Measurements from ENCODE around the gene MIPOL1. TPM values are rescaled to one million over a fixed set of nuclear protein-coding genes. Genes with fewer than 3 reads are reported as not detected.
A peak's percentile ranks its signal among the peaks of the same experiment; 100 is the strongest.

Gene MIPOL1
- total RNA-seq, 1 donor from 2014 or later = 18.4 TPM

DNA sequence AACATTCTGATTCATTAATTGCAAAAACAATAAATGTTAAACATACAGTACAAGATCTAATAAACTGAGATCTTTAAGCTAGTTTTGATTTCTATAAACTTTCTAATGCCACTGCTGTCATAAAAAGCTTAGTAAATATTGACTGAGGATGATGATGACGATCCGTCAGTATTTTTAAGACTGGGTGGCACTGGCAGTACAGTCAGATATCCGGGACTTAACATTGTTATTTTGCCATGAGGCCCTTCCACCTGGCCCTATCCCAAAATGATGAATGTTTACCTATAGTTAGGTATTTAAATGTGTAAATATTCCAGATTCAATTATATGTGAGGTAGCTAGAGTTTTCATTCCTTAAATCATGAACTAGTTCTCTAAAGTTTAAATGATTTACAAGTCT lies 238.8 kb downstream of the MIPOL1 start:
- Histone ChIP-seq H3K4me3 (no peak overlapping the region), H3K4me1 (peaks cover 10% of the 10 kb centered on the region), H3K9ac (no peak overlapping the region), H3K36me3 (no peaks in the 10 kb centered on the region), H2AFZ (replicated peaks) (no peak overlapping the region), H3K27ac (no peak overlapping the region), H3K27me3 (no peaks in the 10 kb centered on the region), H3K9me3 (ENCODE audit: low read depth) (no peaks in the 10 kb centered on the region), H3K79me2 (ENCODE audit: low read depth) (no peaks in the 10 kb centered on the region), H4K20me1 (ENCODE audit: low read depth) (no peaks in the 10 kb centered on the region), H3K4me2 (no peak overlapping the region), H3F3A (ENCODE audit: low read depth) (no peaks in the 10 kb centered on the region)
- Mint-ChIP-seq H3K9me3 (no peaks in the 10 kb centered on the region), H3K4me3 (no peak overlapping the region), H3K27ac (no peak overlapping the region), H3K27me3 (ENCODE audit: insufficient read depth, low read depth) (no peaks in the 10 kb centered on the region), H3K4me1 (peaks cover 6% of the 10 kb centered on the region), H3K36me3 (no peaks in the 10 kb centered on the region)
- TF ChIP-seq EZH2phosphoT487 (IDR thresholded peaks at IDR 0.05) (no peak), EZH2 (IDR thresholded peaks at IDR 0.05) (no peak)
- TF ChIP-seq, protein P1, sequence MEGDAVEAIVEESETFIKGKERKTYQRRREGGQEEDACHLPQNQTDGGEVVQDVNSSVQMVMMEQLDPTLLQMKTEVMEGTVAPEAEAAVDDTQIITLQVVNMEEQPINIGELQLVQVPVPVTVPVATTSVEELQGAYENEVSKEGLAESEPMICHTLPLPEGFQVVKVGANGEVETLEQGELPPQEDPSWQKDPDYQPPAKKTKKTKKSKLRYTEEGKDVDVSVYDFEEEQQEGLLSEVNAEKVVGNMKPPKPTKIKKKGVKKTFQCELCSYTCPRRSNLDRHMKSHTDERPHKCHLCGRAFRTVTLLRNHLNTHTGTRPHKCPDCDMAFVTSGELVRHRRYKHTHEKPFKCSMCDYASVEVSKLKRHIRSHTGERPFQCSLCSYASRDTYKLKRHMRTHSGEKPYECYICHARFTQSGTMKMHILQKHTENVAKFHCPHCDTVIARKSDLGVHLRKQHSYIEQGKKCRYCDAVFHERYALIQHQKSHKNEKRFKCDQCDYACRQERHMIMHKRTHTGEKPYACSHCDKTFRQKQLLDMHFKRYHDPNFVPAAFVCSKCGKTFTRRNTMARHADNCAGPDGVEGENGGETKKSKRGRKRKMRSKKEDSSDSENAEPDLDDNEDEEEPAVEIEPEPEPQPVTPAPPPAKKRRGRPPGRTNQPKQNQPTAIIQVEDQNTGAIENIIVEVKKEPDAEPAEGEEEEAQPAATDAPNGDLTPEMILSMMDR (IDR thresholded peaks at IDR 0.05) = no peak
- no peak for DNase-seq (ENCODE audit: low spot score)

DNA sequence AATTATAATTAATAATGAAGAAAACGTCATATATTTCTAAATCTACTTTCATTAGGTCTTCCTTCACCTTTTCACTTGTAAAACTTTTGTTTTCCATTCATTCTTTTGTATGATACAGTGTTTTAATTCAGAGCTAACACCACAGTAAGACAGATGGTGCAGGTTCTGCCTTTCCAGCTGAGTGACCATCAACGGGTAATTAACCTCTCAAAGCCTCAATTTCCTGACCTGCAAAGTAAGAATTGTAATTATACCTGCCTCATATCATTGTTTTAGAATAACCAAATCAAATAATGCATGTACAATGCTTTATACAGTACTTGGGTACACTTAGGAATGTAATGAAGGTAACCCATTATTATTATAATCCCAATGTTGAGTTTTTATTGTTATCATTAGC lies 239.8 kb downstream of the MIPOL1 start:
- no peaks in the 10 kb centered on the region for H3K36me3 Mint-ChIP-seq
- no peak overlapping the region for H3K27ac Mint-ChIP-seq
- no peaks in the 10 kb centered on the region for H3K27me3 Mint-ChIP-seq (ENCODE audit: insufficient read depth, low read depth)

DNA sequence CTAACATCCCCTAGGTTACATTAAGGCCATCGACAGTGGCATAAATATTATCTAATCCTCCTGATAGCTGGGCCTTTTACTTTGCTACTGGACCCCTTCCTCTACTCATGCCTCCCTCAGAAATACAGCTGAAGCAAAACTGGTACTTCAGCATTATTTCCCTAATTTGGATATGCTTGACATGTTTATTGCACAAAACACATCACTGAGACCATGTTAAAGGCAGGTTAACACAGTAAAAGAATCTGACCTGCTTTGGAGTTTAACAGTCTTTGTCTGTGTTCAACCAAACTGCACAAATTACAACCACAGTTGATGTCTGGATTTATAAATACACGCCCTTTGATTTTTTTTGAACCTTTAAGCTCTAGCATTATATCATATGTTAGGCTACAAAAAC lies 240.7 kb downstream of the MIPOL1 start:
- Histone ChIP-seq H3K27ac (no peak overlapping the region), H3F3A (ENCODE audit: low read depth) (no peaks in the 10 kb centered on the region), H3K36me3 (no peaks in the 10 kb centered on the region), H3K4me2 (no peak overlapping the region), H3K27me3 (no peaks in the 10 kb centered on the region), H3K9me3 (ENCODE audit: low read depth) (no peaks in the 10 kb centered on the region), H4K20me1 (ENCODE audit: low read depth) (no peaks in the 10 kb centered on the region), H2AFZ (replicated peaks) (no peak overlapping the region), H3K4me1 (peaks cover 10% of the 10 kb centered on the region), H3K9ac (no peak overlapping the region), H3K4me3 (no peak overlapping the region), H3K79me2 (ENCODE audit: low read depth) (no peaks in the 10 kb centered on the region)
- Mint-ChIP-seq H3K36me3 (no peaks in the 10 kb centered on the region), H3K27ac (no peak overlapping the region), H3K4me3 (no peak overlapping the region), H3K27me3 (ENCODE audit: insufficient read depth, low read depth) (no peaks in the 10 kb centered on the region), H3K9me3 (no peaks in the 10 kb centered on the region), H3K4me1 (peaks cover 6% of the 10 kb centered on the region)
- TF ChIP-seq EZH2 (IDR thresholded peaks at IDR 0.05) (no peak), EZH2phosphoT487 (IDR thresholded peaks at IDR 0.05) (no peak)
- TF ChIP-seq, protein P1 (IDR thresholded peaks at IDR 0.05) = no peak
- no peak for DNase-seq (ENCODE audit: low spot score)

More for the DNA sequence above, 239.8 kb downstream of the MIPOL1 start:
- TF ChIP-seq EZH2 (IDR thresholded peaks at IDR 0.05) = no peak
- TF ChIP-seq, protein P1 (IDR thresholded peaks at IDR 0.05) = no peak
- TF ChIP-seq EZH2phosphoT487 (IDR thresholded peaks at IDR 0.05) = no peak
- no peak overlapping the region for H3K4me3 ChIP-seq
- H3K4me2 ChIP-seq = no peak overlapping the region
- no peak overlapping the region for H3K4me3 Mint-ChIP-seq
- peaks cover 10% of the 10 kb centered on the region for H3K4me1 ChIP-seq
- no peak overlapping the region for H3K27ac ChIP-seq
- H3K36me3 ChIP-seq = no peaks in the 10 kb centered on the region
- H3F3A ChIP-seq (ENCODE audit: low read depth) = no peaks in the 10 kb centered on the region
- no peak overlapping the region for H3K9ac ChIP-seq
- peak; percentile 8 for DNase-seq (ENCODE audit: low spot score)
- no peaks in the 10 kb centered on the region for H4K20me1 ChIP-seq (ENCODE audit: low read depth)
- H3K4me1 Mint-ChIP-seq = peaks cover 6% of the 10 kb centered on the region
- no peaks in the 10 kb centered on the region for H3K9me3 ChIP-seq (ENCODE audit: low read depth)
- no peak overlapping the region for H2AFZ ChIP-seq (replicated peaks)
- H3K27me3 ChIP-seq = no peaks in the 10 kb centered on the region
- no peaks in the 10 kb centered on the region for H3K79me2 ChIP-seq (ENCODE audit: low read depth)
- H3K9me3 Mint-ChIP-seq = no peaks in the 10 kb centered on the region
